Breast epithelium (tissue), 3 donors: Measurements from ENCODE around the gene CDC42EP5.

Source experiments
- CTCF ChIP-seq, 3 donors: fragments of 450-650 bp; IDR thresholded peaks; one replicate each; pipeline ENCODE4 v1.5.1; 2016 to 2017; ENCODE audit warnings: antibody characterized with exemption in 3 of 3, mild to moderate bottlenecking in 3 of 3, moderate library complexity in 3 of 3
- POLR2A ChIP-seq: fragments of 450-650 bp; IDR thresholded peaks from one replicate; pipeline ENCODE4 v1.6.1; 2016; ENCODE audit warnings: antibody characterized with exemption, mild to moderate bottlenecking, moderate library complexity
- POLR2AphosphoS5 ChIP-seq, 3 donors: sonication (generic); formaldehyde crosslinking; IDR thresholded peaks; one replicate each; pipeline ENCODE4 v1.6.1; 2017; ENCODE audit warnings: antibody characterized with exemption in 3 of 3

- TF ChIP-seq POLR2A = no peak
- TF ChIP-seq CTCF (IDR thresholded peaks at IDR 0.05) = peak in 2 of 3 donors; percentile 15 to 23
- no peak for TF ChIP-seq POLR2AphosphoS5 (IDR thresholded peaks at IDR 0.05)
These were observed 24.9 kb downstream of the CDC42EP5 start for GRCh38 chr19:54448040-54448773.
